ENCODE results near the gene RASIP1.

Gene RASIP1

DNA sequence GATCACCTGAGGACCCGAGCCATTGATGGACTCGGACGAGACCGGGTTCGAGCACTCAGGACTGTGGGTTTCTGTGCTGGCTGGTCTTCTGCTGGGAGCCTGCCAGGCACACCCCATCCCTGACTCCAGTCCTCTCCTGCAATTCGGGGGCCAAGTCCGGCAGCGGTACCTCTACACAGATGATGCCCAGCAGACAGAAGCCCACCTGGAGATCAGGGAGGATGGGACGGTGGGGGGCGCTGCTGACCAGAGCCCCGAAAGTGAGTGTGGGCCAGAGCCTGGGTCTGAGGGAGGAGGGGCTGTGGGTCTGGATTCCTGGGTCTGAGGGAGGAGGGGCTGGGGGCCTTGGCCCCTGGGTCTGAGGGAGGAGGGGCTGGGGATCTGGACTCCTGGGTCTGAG is 15.8 kb upstream of the RASIP1 start:
- no peak for DNase-seq (ENCODE audit: low read depth, low spot score)

DNA sequence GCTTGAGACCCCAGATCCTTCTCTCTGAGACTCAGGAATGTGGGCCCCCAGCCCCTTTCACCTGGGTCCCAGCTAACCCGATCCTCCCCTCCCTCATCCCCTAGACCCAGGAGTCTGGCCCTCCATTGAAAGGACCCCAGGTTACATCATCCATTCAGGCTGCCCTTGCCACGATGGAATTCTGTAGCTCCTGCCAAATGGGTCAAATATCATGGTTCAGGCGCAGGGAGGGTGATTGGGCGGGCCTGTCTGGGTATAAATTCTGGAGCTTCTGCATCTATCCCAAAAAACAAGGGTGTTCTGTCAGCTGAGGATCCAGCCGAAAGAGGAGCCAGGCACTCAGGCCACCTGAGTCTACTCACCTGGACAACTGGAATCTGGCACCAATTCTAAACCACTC is 15.4 kb upstream of the RASIP1 start:
- DNase-seq (ENCODE audit: low read depth, low spot score): no peak

- DNase-seq (ENCODE audit: low read depth, low spot score): no peak
These were observed 14.8 kb upstream of the RASIP1 start, which contains the start of gene FGF21 for GRCh38 chr19:48755084-48755641. TSS of gene FGF21 (plus strand) at chr19:48755524. CDS start at chr19:48756237, 713 bp downstream.

DNA sequence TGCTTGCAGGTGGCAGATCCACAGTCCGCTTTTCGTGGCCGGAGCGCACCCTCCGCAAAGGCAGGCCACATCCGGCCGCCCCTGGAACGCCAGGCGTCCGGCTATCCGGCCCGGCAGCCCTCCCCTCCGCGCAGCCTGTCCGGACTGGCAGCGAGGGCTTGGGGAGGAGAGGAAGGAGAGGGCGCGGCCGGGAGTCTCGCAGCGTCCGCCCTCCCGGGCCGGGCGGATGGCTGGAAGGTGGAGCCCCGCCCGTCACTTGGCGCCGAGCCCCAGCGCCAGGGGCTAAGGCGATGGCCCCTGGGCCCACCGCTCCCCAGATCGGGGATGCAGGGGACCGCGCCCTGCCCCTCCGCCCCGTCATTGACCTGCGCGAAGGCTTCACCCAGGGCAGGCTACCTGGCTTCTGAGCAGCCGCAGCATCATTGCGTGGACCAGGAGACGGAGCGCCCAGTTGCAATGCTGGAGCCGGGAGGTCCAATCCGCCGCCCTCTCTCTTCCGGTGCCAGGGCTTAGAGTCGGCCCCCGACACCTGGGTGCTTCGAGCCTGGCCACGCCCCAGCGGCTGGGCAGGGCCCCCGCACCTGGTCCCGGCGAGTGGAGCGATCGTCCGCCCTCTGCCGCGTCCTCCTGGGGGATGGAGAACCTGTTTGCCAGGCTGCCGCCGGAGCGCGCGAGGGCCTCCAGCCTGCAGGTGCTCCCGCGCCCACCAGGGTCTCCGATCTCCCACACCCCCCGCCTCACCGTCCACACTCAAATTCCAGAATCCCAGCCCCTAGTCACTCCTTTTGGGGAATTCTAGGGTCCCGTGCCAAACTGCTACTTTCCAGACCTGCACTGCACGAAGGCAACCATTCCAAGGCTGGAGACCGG is 12.3 kb upstream of the RASIP1 start, which contains the start of gene FUT1:
Gene FUT1, minus strand, starts transcription at position 146 of the 870 bp plus-strand sequence. CDS start 1,360 bp downstream, outside the sequence.
- no peak for DNase-seq (ENCODE audit: low read depth, low spot score)

GRCh38 chr19:48751845-48752495 is 11.6 kb upstream of the RASIP1 start:
- DNase-seq (ENCODE audit: low read depth, low spot score): no peak

DNA sequence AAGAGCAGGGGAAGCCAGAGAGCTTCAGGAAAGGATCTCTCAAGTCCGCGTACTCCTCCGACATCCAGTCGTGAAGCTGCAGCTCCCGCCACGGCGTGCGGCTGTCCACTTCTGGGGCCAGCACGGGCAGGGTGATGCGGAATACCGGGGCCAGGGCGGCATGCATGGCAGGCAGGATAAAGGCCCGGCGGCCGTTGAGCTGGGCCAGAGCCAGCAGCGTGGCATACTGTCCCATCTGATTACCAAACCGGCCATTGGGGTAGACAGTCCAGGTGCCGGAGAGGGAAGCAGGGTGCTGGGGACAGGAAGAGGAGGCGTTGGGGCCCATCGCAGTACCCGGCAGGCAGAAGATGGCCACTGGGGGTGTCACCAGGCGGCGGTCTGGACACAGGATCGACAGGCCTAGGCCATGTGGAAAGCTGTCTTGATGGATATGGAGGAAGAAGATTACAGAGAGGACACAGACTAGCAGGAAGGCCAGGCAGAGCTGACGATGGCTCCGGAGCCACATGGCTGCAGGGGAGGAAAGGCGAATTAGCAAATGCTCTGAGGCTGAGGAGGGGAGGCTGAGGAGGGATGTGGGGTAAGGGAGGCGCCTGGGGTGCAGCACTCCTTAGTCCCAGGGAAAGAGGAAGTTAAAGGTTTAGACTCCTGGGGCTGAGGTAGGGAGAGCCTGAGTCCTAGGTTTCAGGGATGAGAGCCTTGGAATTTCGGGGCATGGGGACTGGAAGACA is 10.5 kb upstream of the RASIP1 start:
- no peak for DNase-seq (ENCODE audit: low read depth, low spot score)

DNA sequence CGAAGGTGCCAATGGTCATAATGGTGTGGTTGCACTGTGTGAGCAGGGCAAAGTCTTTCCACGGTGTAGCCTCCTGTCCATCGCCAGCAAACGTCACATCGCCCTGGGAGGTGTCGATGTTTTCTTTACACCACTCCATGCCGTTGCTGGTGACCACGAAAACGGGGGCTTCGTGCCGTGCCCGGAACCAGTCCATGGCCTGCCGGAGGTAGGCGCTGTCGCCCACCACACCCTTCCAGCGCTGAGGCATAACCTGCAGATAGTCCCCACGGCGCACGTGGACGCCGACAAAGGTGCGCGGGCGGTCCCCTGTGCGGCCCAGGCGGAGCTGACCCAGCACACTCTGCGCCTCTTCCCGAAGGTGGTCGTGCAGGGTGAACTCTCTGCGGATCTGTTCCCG is 9.9 kb upstream of the RASIP1 start:
- no peak for DNase-seq (ENCODE audit: low read depth, low spot score)

DNA sequence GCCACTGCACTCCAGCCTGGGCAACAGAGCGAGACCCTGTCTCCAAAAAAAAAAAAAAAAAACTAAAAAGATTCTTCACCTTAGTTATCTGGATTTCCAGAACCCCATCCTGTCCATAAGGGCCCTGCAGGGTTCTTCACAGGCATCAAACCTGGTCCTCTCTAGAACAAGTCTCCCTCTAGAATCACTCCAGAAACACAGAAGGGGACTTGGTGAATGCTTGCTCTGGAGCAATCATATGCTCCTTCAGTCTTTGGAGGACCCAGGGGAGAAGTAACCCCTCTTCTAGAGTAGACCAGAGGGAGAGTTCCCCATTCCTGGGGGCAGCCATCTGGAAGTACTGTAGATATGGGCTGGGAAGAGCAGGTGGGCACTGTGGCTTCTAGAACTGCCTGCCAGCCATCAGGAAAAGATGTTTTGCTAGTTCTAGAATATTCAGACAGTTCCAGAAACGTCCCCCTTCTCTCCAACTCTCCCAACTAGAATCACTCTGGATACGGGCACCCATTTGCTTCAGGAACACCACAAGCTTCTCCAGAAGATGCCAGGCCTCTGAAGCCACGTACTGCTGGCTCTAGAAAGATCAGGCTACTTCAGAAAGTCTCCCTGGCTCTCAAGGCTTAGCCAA is 9.3 kb upstream of the RASIP1 start:
- no peak for DNase-seq (ENCODE audit: low read depth, low spot score)

DNA sequence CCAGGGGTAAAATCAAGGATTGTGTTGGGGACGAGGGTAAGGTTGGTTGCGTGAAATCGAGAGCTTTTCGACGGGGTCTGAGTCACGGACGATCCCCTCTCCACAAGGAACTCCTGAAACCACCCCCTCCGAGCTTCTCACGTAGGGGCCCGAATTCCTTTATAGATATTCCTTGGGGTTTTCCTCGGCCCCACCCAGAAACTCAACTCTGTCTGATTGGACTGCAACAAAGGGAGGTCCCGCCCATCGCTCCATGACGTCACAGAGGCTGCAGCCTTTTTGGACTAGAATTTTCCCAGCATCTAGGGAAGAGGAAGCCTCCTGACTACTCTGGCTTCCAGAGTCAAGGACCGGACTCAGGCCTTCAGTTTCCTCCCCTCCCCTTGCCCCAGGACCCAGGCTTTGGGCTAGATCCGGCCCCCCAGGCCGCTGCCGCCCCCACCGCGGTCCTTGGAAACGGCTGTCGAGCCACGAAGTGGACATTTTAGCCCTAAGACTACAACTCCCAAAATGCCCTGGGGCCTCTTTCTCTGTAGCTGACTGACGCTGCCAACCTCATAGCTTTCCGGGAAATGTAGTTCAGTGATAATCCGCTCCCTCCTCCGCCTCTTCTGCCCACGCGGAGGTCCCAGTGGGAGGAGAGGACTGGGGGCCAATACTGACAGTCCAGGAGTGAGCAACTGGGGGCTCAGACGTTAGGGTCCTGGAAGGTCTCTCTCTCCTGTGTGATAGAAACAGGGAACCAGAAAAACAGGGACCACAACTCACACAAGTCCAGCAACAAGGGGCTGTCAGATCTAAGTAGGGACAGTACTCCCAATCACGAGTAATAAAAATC is 6.5 kb upstream of the RASIP1 start, which contains the start of gene IZUMO1:
Gene IZUMO1, minus strand, starts transcription at position 172 of the 838 bp plus-strand sequence. CDS start 1,050 bp downstream, outside the sequence.
- DNase-seq (ENCODE audit: low read depth, low spot score): peak; percentile 25

- no peak for DNase-seq (ENCODE audit: low read depth, low spot score)
These were observed 5.7 kb upstream of the RASIP1 start for GRCh38 chr19:48746110-48746509.

GRCh38 chr19:48745208-48745995 is 5.0 kb upstream of the RASIP1 start:
- DNase-seq (ENCODE audit: low read depth, low spot score): no peak

DNA sequence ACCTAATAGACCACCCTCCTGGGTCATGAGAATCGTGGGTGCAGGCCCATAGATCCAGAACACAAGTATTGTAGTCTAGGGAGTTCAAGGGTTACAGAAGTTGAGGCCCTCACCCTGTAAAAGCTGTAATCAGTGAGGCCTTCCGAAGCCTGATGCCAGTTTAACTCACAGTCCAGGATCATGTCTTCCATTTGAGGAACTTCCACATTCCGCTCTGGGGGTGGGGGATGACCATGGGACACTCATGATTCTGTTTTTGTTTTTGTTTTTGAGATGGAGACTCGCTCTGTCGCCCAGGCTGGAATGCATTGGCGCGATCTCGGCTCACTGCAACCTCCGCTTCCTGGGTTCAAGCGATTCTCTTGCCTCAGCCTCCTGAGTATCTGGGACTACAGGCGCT is 1.7 kb upstream of the RASIP1 start:
- DNase-seq (ENCODE audit: low read depth, low spot score): no peak

DNA sequence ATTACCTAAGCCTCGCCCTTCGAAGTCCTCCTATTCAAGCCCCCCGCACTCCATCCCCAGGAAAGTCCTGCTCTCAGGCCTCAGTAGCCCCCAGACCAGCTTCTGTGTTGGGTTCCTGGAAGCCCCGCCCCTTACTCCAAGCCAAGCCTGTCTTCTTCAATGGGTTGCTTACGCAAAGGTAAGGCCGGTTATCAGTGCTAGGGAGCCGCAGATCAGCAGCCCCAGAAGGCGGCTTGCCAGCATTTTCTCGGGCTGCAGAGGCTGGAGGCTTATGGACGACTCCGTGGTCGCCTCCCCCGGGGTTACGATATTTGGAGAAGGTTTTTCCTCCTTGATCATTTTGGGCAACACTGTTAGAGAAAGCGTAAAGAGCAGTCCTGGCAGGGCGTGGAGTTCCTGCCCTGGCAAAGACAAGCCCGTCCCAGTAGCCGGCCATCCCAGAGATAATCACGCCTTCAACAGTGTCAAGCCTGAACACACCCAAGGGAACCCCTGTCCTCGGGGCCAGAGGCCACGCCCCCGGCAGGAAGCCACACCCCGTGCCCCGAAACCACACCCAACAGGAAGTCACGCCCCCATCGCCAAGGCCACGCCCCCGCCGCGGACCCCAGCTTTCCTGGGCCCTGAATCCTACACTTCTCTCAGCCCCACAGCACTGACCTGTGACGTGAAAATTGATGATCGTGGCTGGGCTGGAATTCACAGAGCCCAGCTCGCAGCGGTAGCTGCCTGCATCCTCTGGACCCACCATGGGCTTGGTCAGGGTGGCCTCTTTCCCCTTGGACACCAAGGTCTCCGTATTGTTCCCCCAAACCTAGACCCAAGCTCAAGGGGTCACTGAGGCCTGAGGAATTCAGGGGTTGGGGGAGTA is 954 bp upstream of the RASIP1 start:
- no peak for DNase-seq (ENCODE audit: low read depth, low spot score)

DNA sequence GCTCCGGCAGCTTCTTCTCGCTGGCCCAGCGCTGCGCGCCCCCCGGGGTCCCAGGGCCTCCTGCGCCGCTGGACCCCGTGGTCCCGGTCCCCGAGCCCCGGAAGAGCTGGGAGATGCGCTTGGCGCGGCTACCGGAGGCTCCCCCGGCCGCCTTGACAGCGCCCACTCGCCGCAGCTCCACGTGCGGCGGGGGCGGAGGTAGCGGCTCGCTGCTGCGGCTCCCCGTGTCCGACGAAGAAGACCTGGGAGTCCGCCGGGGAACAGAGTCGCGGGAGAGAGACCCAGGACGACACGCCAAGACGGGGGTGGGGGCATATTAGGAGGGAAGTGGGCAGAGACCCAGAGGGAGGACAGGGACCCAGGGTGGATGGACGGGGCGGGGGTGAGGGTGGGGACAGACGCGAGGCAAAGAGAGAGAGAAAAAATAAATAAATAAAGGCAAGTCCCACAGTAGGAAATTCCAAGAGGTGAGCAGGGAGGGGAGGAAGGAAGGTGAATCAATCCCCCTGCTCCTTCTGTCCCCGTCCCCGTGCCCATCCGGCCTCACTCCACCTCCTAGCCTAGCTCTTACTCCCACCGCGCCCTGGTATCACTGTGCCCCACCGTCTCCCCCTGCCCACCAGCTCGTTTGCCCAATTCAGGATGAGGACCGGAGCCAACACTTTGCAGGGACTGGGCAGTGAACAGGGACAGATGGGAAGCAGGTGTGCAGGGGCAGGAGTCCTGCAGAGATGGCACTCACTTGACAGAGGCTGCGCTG is 826 bp downstream of the RASIP1 start:
- no peak for DNase-seq (ENCODE audit: low read depth, low spot score)

GRCh38 chr19:48738557-48739403 is 1.6 kb downstream of the RASIP1 start:
- DNase-seq (ENCODE audit: low read depth, low spot score): peak; percentile 79

DNA sequence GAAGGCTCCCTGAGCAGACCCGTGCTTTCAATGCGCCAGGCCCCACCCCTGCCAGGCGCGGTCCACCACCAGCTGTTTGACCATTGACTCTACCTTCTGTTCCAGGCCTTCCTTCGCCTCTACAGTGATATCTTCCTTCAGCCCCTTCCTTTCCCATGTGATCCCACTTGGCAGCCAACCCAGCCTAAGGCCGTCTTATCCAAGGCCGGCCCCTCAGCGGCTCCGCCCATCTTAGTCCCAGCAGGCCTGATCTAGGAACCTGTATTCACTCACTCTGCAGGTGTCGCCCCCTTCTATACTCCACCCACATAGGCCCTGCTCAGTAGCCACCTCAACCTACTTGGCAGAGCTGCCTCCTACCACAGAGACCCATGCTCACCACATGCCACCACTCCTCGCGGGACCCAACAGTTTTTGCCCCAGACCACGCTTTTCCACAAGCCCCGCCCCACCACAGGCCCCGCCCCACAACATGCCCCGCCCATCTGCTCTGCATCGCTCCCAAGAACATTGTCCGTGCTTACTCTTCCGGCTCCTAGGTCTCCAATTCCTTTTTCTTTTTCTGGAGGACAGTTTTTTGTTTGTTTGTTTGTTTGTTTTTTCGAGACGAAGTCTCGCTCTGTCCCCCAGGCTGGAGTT is 2.9 kb downstream of the RASIP1 start:
- DNase-seq (ENCODE audit: low read depth, low spot score): no peak

Data from activated CD4-positive, CD25-positive, alpha-beta regulatory T cell treated with anti-CD3 and anti-CD28 coated beads, Interleukin-2, amount 50 U/mL, for 16 hours (primary cell).